Body of pancreas (tissue), 4 donors: ENCODE results near the gene CD209.

Experiments used
- POLR2A ChIP-seq, 3 donors: fragments of 450-650 bp; IDR thresholded peaks; one replicate each; pipeline ENCODE4 v1.6.1; 2016; ENCODE audit warnings: antibody characterized with exemption in 3 of 3, mild to moderate bottlenecking in 2 of 3
- TF ChIP-seq, protein P1 (sequence below), 7 experiments: fragments of 450-650 bp in 4 of 7; fragments of 200-600 bp in 3 of 7; sonication (generic) in 3 of 7; IDR thresholded peaks; one replicate each; pipeline ENCODE4 v1.5.1; 2016 to 2019; ENCODE audit warnings: antibody characterized with exemption in 7 of 7

DNA sequence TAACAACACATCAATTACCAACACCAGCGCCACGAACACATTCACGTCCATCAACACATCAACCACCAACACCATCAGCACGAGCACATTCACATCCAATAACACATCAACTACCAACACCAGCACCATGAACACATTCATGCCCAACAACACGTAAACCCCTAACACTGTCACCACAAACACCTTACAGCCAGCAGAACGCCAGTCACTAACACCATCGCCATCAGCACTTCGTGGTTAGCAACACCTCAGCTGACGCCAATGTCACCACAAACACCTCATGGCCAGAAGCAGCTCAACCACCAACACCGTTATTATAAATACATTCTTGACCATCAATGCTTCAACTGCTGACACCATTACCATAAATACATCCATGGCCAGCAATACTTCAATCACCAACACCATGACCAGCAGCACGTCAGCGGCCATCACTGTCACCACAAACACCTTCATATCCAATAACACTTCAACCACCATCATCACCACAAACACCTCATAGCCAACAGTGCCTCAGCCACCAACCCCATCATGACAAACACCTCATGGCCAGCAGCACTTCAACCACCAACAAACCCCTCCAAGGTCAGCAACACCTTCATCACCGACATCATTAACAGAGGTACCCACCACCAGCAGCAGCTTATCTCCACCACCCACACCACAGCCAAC lies 54.8 kb downstream of the CD209 start:
- no peak for TF ChIP-seq POLR2A (IDR thresholded peaks at IDR 0.05)
- TF ChIP-seq, protein P1, sequence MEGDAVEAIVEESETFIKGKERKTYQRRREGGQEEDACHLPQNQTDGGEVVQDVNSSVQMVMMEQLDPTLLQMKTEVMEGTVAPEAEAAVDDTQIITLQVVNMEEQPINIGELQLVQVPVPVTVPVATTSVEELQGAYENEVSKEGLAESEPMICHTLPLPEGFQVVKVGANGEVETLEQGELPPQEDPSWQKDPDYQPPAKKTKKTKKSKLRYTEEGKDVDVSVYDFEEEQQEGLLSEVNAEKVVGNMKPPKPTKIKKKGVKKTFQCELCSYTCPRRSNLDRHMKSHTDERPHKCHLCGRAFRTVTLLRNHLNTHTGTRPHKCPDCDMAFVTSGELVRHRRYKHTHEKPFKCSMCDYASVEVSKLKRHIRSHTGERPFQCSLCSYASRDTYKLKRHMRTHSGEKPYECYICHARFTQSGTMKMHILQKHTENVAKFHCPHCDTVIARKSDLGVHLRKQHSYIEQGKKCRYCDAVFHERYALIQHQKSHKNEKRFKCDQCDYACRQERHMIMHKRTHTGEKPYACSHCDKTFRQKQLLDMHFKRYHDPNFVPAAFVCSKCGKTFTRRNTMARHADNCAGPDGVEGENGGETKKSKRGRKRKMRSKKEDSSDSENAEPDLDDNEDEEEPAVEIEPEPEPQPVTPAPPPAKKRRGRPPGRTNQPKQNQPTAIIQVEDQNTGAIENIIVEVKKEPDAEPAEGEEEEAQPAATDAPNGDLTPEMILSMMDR (IDR thresholded peaks at IDR 0.05): no peak
